HG02759 (cell line): ENCODE results near the gene MID2.
A peak's percentile ranks its signal among the peaks of the same experiment; 100 is the strongest.
"Not testable (repeated sequence)": the region's sequence is repeated elsewhere in the genome, so short reads cannot be mapped to it uniquely, and the experiment has no call there.

ENCODE experiments used
- ATAC-seq: cut with Tn5 transposase; IDR thresholded peaks from one replicate; pipeline ENCODE4 v1.9.1; 2021; ENCODE audit warnings: mild to moderate bottlenecking, moderate library complexity; ENCODE audit not compliant: unreplicated experiment

MID2 gene

DNA sequence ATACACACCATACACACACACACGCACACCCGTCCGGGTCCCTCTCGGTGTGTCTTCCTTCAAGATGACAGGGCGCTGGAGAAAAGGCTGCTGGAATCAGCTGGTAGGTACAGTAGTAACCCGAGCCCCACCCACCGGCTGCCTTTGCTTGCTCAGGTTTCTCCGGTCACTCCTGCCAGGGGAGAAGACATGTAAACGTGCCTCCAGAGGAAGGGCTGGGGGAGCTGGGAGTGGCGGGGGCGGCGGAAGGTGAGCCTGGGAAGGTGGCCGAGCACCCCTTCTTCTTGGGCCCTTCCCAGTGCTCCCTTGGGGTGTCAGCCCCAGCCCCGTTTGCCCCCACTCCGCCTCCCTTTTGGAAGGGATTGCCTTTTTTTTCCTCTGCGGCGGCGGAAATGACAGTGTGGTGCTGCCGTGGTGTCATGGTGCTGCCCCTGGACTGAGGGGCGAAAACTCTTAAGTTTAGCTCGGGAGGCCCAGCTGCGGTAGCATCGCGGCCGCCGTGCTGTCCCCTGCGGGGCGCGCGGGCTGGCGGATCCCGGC lies at the start of gene MID2:
MID2 (plus strand) TSS at position 169 of the 540 bp plus-strand sequence. CDS start 561 bp downstream, outside the sequence.
- peak; percentile 40 for ATAC-seq

- peak; percentile 74 for ATAC-seq
Observed at GRCh38 chrX:107776649-107777535, 48.8 kb upstream of the MID2 start.

- no peak for ATAC-seq
Observed at GRCh38 chrX:107777536-107777832, 48.2 kb upstream of the MID2 start, which contains the start of gene NCBP2L. Gene NCBP2L (plus strand): TSS chrX:107777733. CDS start chrX:107794221, 16,488 bp downstream.

DNA sequence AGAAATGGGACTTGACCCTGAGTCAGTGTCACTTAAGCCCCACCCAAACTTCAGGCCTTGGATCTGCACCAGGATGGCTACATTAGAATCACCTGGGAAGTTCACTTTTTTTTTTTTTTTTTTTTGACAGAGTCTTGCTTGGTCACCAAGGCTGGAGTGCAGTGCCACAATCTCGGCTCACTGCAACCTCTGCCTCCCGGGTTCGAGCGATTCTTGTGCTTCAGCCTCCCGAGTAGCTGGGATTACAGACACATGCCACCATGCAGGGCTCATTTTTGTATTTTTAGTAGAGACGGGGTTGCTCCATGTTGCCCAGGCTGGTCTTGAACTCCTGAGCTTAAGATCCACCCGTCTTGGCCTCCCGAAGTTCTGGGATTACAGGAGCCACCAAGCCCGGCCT lies 45.1 kb upstream of the MID2 start:
- ATAC-seq = no peak

- ATAC-seq = no peak
Observed at GRCh38 chrX:107787827-107788226, 37.8 kb upstream of the MID2 start.

- ATAC-seq = no peak
Observed at GRCh38 chrX:107804427-107804826, 21.2 kb upstream of the MID2 start.

- no peak for ATAC-seq
Observed at GRCh38 chrX:107805179-107805578, 20.5 kb upstream of the MID2 start.

DNA sequence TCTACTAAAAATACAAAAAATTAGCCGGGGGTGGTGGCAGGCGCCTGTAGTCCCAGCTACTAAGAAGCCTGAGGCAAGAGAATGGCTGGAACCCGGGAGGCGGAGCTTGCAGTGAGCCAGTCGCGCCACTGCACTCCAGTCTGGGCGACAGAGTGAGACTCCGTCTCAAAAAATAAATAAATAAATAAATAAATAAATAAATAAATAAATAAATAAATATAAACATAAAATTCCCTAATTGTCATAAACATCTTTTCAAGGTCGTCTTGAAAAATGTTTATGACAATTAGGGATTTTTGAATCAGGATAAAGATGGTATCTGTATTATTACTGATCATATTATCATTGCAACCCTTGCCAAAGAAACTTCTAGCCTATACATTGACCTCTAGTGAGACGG lies 15.6 kb upstream of the MID2 start:
- not testable (repeated sequence) for ATAC-seq

DNA sequence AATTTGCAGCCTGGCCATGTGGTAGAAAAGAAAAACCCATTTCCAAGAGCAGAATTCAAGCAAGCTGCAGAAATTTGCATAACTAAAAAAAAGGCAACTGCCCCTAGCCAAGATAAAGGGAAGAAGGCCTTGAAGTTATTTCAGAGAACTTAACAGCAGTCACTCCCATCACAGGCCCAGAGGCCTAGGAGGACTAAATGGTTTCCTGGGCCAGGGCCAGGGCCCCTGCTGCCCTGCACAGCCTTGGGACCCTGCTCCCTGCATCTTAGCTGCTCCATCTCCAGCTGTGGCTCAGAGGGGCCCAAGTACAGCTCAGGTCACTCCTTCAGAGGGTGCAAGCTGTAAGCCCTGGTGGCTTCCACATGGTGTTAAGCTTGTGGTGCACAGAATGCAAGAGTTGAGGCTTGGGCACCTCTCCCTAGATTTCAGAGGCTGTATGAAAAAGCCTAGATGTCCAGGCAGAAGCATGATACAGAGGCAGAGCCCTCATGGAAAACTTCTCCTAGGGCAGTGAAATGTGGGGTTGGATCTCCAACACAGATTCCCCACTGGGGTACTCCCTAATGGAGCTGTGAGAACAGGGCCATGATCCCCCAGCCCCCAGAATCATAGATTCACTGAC lies 6.7 kb upstream of the MID2 start:
- no peak for ATAC-seq

- no peak for ATAC-seq
Observed at GRCh38 chrX:107823042-107823441, 2.6 kb upstream of the MID2 start.

DNA sequence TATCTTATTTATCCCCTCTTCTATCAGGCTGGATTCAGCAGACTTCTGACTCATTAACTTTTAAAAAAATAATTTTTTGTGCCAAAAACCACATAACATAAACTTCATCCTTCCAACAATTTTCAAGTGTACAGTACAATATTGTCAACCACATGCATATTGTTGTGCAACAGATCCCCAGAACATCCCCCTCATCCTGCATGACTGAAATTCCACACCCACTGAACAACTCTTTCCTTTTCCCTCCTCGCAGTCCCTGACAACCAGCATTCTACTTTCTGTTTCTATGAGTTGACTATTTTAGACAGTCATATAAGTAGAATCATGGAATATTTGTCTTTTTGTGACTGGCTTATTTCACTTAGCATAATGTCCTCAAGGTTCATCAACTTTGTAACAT lies 2.2 kb upstream of the MID2 start:
- no peak for ATAC-seq

DNA sequence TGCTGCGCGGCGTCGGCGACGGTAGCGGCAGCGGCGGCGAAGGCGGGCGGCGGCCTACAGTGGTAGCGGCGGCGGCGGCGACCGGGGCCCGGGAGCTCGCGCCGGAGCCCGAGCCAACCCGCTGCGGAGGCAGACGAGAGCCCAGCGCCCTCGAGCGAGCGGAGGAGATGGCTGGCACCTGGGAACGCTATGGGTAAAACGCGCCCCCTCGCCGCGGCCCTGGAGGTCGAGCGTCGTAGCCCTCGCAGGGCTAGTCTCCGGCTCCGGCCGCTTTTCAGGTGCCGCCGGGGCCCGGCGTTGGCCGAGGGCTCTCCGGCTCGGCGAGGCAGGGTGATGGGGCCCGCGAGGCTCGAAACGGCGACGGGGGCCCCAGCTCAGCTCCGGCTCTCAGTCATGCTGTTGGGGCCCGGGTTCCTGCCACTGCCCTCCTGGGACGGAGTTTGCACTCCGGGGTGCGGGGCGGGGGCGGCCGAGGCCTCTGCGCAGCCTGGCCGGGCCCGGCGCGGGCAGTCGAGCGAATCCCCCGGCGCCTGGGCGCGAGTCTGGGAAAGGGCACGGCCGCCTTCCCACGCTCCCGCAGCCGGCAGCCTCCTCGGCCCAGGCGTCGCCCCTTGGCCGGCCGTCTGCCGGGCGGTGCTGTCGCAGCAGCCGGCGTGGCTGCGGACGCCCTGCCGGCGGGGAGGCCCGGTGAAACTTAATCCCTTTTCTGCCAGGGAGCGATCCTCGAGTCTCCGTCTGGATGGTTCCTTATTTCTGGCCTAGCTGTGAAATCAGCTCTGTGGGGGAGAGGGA lies 768 bp downstream of the MID2 start:
- peak; percentile 63 for ATAC-seq

- ATAC-seq = no peak
Observed at GRCh38 chrX:107827030-107827831, 1.6 kb downstream of the MID2 start.

- ATAC-seq = no peak
Observed at GRCh38 chrX:107827852-107828251, 2.2 kb downstream of the MID2 start.

GRCh38 chrX:107829878-107830277 lies 4.2 kb downstream of the MID2 start:
- ATAC-seq = no peak

DNA sequence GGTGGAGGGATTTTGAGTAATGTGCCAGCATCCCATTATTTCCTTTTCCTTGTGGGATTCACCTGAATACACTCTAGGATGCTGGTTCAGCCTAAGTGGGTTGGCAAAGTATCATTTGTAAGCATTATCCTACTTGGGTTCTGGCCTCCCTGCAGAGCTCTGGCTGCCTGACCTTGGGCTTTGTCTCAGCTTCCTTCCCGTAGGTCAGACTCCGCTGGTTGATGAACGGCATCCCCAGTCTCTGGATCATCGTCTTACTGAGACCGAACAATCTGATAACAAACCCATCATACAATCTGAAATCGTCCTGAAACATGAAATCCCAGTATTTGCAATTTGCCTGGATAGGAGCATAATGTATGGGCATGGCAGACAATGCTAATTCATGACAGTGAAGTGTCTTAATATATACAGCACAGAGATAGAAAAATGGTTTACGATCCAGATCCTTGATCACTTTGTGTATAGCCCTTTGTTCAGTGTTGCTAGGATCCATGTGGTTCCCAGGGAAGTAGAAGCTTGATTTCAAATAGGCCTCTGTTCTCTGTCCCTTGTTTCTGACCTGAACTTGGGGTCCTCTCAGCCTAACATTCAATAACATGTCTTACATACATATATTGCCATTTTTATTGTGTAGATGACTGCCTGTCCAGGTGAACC lies 5.5 kb downstream of the MID2 start:
- no peak for ATAC-seq

DNA sequence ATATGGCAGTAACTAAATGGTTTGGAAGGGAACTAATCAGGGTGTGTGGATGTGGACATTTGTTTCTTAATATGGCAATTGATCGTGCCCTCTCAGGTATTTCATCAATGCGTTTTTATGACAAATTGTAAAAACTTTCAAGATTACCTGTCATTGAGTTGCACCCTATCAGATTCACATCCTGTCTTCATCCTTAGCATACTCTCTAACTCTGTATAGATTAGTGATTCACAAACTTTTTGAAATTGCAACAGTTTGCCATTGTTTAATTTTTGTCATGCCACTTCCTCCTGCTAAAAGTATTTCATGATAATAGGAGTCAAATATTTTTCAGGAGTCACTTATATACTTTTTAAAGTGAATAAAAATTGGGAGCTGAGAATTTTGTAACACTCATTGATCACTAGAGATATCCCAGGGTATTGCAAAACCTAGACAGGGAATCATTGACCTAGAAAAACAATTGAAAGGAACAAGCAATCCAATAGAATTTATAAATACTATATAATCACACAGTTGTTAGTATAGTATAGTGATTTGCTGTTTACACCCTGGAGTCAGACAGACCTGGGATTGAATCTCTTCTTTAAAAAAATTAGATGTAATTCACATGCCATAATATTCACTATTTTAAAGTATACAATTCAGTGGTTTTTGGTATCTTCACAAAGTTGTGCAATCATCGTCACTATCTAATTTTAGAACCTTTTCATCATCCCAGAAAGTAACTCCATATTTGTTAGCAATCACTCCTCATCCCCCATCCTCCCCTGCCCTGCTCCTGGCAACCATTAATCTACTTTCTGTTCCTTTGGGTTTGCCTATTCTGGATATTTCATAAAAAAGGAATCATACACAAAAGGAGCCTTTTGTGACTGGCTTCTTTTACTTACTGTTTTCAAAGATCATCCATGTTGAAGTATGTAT lies 8.9 kb downstream of the MID2 start:
- ATAC-seq = no peak

GRCh38 chrX:107836958-107837357 lies 11.3 kb downstream of the MID2 start:
- ATAC-seq = no peak

DNA sequence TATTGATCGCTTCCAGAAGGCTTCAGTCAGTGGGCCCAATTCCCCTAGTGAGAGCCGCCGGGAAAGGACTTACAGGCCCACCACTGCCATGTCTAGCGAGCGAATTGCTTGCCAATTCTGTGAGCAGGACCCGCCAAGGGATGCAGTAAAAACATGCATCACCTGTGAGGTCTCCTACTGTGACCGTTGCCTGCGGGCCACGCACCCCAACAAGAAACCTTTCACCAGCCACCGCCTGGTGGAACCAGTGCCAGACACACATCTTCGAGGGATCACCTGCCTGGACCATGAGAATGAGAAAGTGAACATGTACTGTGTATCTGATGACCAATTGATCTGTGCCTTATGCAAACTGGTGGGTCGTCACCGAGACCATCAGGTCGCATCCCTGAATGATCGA lies 15.3 kb downstream of the MID2 start:
- ATAC-seq = no peak
